ENCODE results near the gene KCNB1.

Gene KCNB1

DNA sequence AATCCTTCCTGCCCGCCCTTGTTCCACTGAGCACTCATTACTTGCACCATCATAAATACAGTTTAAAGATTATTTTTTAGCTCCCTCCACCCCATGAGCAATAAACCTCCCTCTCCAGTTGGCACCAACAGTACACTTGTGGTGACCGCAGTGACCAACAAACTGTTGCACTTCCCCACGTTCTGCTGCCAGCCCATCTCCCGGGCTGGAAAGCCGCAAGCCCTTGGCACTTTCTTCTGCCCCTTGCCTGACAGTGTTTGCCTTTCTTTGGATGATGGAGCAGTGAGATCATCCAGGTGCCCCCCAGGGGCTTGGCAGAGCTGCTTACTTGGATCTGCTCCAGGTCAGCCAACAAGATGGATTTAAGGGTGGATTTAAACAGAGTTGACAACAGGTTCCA lies 21.6 kb downstream of the KCNB1 start:
- DNase-seq, result no peak
- H3K4me1 ChIP-seq (ENCODE audit: control insufficient read depth, insufficient read depth, low read depth, low read length), result no peaks in the 10 kb centered on the region
- no peak overlapping the region for H3K4me3 ChIP-seq (ENCODE audit: insufficient read depth in 1 of 2, low read depth in 1 of 2, low read length in 2 of 2)
- no peak overlapping the region for H3K4ac ChIP-seq (ENCODE audit: low read depth in 1 of 2, low read length in 2 of 2)
- no peak overlapping the region for H2BK15ac ChIP-seq (ENCODE audit: low read depth, poor library complexity, severe bottlenecking)
- H3K9me3 ChIP-seq (ENCODE audit: control insufficient read depth, low read length), result no peaks in the 10 kb centered on the region
- no peak overlapping the region for H4K8ac ChIP-seq (ENCODE audit: low read length)
- no peaks in the 10 kb centered on the region for H3K79me1 ChIP-seq (replicated peaks; ENCODE audit: low read length, poor library complexity, severe bottlenecking)
- no peak overlapping the region for H3K18ac ChIP-seq (ENCODE audit: low read depth in 1 of 2, low read length in 2 of 2)
- no peak overlapping the region for H3K9ac ChIP-seq (ENCODE audit: low read length)
- H2AFZ ChIP-seq (ENCODE audit: low read depth, low read length), result no peak overlapping the region
- H3K36me3 ChIP-seq (ENCODE audit: control insufficient read depth in 1 of 2, insufficient read depth in 2 of 2, low read depth in 1 of 2, low read length in 2 of 2), result no peaks in the 10 kb centered on the region
- no peak overlapping the region for H3K4me2 ChIP-seq (ENCODE audit: low read length, poor library complexity, severe bottlenecking)
- no peak overlapping the region for H2BK120ac ChIP-seq (ENCODE audit: low read depth, low read length)
- no peak overlapping the region for H4K91ac ChIP-seq (ENCODE audit: low read length)
- no peak overlapping the region for H2AK5ac ChIP-seq (ENCODE audit: low read length, severe bottlenecking)
- WGBS, result 90% methylated on average over 5 of the region's 5 CpGs
- no peak overlapping the region for H3K23ac ChIP-seq (ENCODE audit: low read length in 2 of 2)
- no peak overlapping the region for H2BK5ac ChIP-seq (ENCODE audit: low read depth, low read length, poor library complexity, severe bottlenecking)
- H3K27me3 ChIP-seq (ENCODE audit: control insufficient read depth in 1 of 2, insufficient read depth in 1 of 2, low read length in 2 of 2), result peaks cover 74 to 81% of the 10 kb centered on the region in 2 experiments
- H2BK12ac ChIP-seq (ENCODE audit: low read length in 2 of 2), result no peak overlapping the region
- H3K14ac ChIP-seq (ENCODE audit: low read length in 2 of 2), result no peak overlapping the region
- no peak overlapping the region for H3K27ac ChIP-seq (ENCODE audit: low read length, poor library complexity, severe bottlenecking)

DNA sequence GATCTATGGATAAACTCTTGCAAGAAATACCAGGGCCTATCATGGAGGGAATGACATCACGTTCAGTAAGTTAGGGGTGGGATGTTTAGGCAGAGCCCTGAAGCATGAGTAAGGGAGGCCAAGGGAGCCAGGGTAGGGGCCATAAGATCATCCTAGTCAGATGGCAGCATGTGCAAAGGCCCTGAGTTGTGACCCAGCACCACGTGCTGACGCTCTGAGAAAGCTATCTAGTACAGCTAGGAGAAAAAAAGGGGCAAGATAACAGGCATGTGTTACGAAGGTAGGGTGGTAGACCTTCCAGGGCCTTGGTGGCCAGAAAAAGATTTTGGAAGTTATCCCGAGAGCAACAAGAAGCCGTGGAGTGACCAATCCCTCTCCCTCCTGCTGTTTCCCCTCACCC lies 22.3 kb downstream of the KCNB1 start:
- no peak overlapping the region for H3K23ac ChIP-seq (ENCODE audit: low read length in 2 of 2)
- no peaks in the 10 kb centered on the region for H3K79me1 ChIP-seq (replicated peaks; ENCODE audit: low read length, poor library complexity, severe bottlenecking)
- H3K27me3 ChIP-seq (ENCODE audit: control insufficient read depth in 1 of 2, insufficient read depth in 1 of 2, low read length in 2 of 2), result peaks cover 72 to 78% of the 10 kb centered on the region in 2 experiments
- H2AK5ac ChIP-seq (ENCODE audit: low read length, severe bottlenecking), result no peak overlapping the region
- H3K4ac ChIP-seq (ENCODE audit: low read depth in 1 of 2, low read length in 2 of 2), result no peak overlapping the region
- no peak overlapping the region for H4K91ac ChIP-seq (ENCODE audit: low read length)
- H3K9ac ChIP-seq (ENCODE audit: low read length), result no peak overlapping the region
- H2BK5ac ChIP-seq (ENCODE audit: low read depth, low read length, poor library complexity, severe bottlenecking), result no peak overlapping the region
- no peak for DNase-seq
- H4K8ac ChIP-seq (ENCODE audit: low read length), result no peak overlapping the region
- H3K36me3 ChIP-seq (ENCODE audit: control insufficient read depth in 1 of 2, insufficient read depth in 2 of 2, low read depth in 1 of 2, low read length in 2 of 2), result no peaks in the 10 kb centered on the region
- H2BK120ac ChIP-seq (ENCODE audit: low read depth, low read length), result no peak overlapping the region
- no peak overlapping the region for H3K4me3 ChIP-seq (ENCODE audit: insufficient read depth in 1 of 2, low read depth in 1 of 2, low read length in 2 of 2)
- no peak overlapping the region for H3K4me2 ChIP-seq (ENCODE audit: low read length, poor library complexity, severe bottlenecking)
- no peak overlapping the region for H2AFZ ChIP-seq (ENCODE audit: low read depth, low read length)
- no peaks in the 10 kb centered on the region for H3K9me3 ChIP-seq (ENCODE audit: control insufficient read depth, low read length)
- no peak overlapping the region for H2BK15ac ChIP-seq (ENCODE audit: low read depth, poor library complexity, severe bottlenecking)
- H3K18ac ChIP-seq (ENCODE audit: low read depth in 1 of 2, low read length in 2 of 2), result no peak overlapping the region
- 72% methylated on average over 5 of the region's 6 CpGs for WGBS
- no peak overlapping the region for H3K14ac ChIP-seq (ENCODE audit: low read length in 2 of 2)
- no peak overlapping the region for H3K27ac ChIP-seq (ENCODE audit: low read length, poor library complexity, severe bottlenecking)
- no peaks in the 10 kb centered on the region for H3K4me1 ChIP-seq (ENCODE audit: control insufficient read depth, insufficient read depth, low read depth, low read length)
- no peak overlapping the region for H2BK12ac ChIP-seq (ENCODE audit: low read length in 2 of 2)

DNA sequence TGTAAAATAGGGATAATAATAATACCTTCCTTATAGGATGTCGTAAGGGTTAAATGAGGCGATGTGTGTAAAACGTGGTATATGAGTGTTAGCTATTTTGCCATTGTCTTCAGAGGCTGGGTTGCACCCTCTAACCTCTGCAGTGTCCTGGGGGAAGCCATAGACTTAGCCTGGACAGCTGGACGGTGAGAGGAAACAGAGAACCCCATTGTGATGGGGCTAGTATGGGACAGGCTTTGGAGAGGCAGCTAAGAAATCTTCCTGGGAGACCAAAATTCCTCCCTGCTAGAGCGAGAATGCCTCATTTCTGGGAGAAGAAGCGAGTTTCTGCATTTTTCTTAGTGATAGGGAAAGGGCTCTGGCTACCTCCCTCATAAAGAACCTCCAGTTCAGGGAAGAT lies 22.8 kb downstream of the KCNB1 start:
- Histone ChIP-seq H4K91ac (ENCODE audit: low read length) (no peak overlapping the region), H3K36me3 (ENCODE audit: control insufficient read depth in 1 of 2, insufficient read depth in 2 of 2, low read depth in 1 of 2, low read length in 2 of 2) (no peaks in the 10 kb centered on the region), H3K27me3 (ENCODE audit: control insufficient read depth in 1 of 2, insufficient read depth in 1 of 2, low read length in 2 of 2) (peaks cover 72 to 73% of the 10 kb centered on the region in 2 experiments), H3K79me1 (replicated peaks; ENCODE audit: low read length, poor library complexity, severe bottlenecking) (no peaks in the 10 kb centered on the region), H4K8ac (ENCODE audit: low read length) (no peak overlapping the region), H2BK5ac (ENCODE audit: low read depth, low read length, poor library complexity, severe bottlenecking) (no peak overlapping the region), H2BK12ac (ENCODE audit: low read length in 2 of 2) (no peak overlapping the region), H3K27ac (ENCODE audit: low read length, poor library complexity, severe bottlenecking) (no peak overlapping the region), H3K9me3 (ENCODE audit: control insufficient read depth, low read length) (no peaks in the 10 kb centered on the region), H3K4me2 (ENCODE audit: low read length, poor library complexity, severe bottlenecking) (no peak overlapping the region), H3K4me3 (ENCODE audit: insufficient read depth in 1 of 2, low read depth in 1 of 2, low read length in 2 of 2) (no peak overlapping the region), H3K4ac (ENCODE audit: low read depth in 1 of 2, low read length in 2 of 2) (no peak overlapping the region), H3K14ac (ENCODE audit: low read length in 2 of 2) (no peak overlapping the region), H3K18ac (ENCODE audit: low read depth in 1 of 2, low read length in 2 of 2) (no peak overlapping the region), H2AFZ (ENCODE audit: low read depth, low read length) (no peak overlapping the region), H3K9ac (ENCODE audit: low read length) (no peak overlapping the region), H3K4me1 (ENCODE audit: control insufficient read depth, insufficient read depth, low read depth, low read length) (no peaks in the 10 kb centered on the region), H2AK5ac (ENCODE audit: low read length, severe bottlenecking) (no peak overlapping the region), H3K23ac (ENCODE audit: low read length in 2 of 2) (no peak overlapping the region), H2BK15ac (ENCODE audit: low read depth, poor library complexity, severe bottlenecking) (no peak overlapping the region), H2BK120ac (ENCODE audit: low read depth, low read length) (no peak overlapping the region)
- DNase-seq, result no peak
- WGBS, result 67% methylated on average over 5 of the region's 6 CpGs

DNA sequence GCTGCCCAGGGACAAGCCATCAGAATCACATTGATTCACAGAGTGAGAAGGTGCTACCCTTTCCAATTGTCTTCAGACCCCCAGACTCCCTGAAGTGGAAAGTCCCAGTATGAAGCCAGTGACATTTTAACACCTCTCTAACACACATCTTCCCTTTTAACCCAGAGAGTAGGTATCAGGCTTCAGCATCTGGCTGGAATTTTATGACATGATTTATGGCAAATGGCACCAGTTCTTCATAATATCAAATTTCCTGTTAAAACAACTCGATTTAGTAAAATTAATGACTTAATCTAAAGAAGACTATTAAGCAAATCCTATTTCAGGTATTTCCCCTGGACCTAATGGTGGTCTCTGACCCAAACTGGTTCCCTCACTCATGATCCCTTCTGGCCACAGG lies 25.0 kb downstream of the KCNB1 start:
- Histone ChIP-seq H4K8ac (ENCODE audit: low read length) (no peak overlapping the region), H3K79me1 (replicated peaks; ENCODE audit: low read length, poor library complexity, severe bottlenecking) (no peaks in the 10 kb centered on the region), H3K4me2 (ENCODE audit: low read length, poor library complexity, severe bottlenecking) (no peak overlapping the region), H2AK5ac (ENCODE audit: low read length, severe bottlenecking) (no peak overlapping the region), H3K14ac (ENCODE audit: low read length in 2 of 2) (no peak overlapping the region), H4K91ac (ENCODE audit: low read length) (no peak overlapping the region), H3K18ac (ENCODE audit: low read depth in 1 of 2, low read length in 2 of 2) (no peak overlapping the region), H2AFZ (ENCODE audit: low read depth, low read length) (no peak overlapping the region), H3K4ac (ENCODE audit: low read depth in 1 of 2, low read length in 2 of 2) (no peak overlapping the region), H3K9me3 (ENCODE audit: control insufficient read depth, low read length) (no peaks in the 10 kb centered on the region), H3K36me3 (ENCODE audit: control insufficient read depth in 1 of 2, insufficient read depth in 2 of 2, low read depth in 1 of 2, low read length in 2 of 2) (no peaks in the 10 kb centered on the region), H3K4me3 (ENCODE audit: insufficient read depth in 1 of 2, low read depth in 1 of 2, low read length in 2 of 2) (no peak overlapping the region), H3K23ac (ENCODE audit: low read length in 2 of 2) (no peak overlapping the region), H3K9ac (ENCODE audit: low read length) (no peak overlapping the region), H2BK15ac (ENCODE audit: low read depth, poor library complexity, severe bottlenecking) (no peak overlapping the region), H2BK12ac (ENCODE audit: low read length in 2 of 2) (no peak overlapping the region), H2BK5ac (ENCODE audit: low read depth, low read length, poor library complexity, severe bottlenecking) (no peak overlapping the region), H3K4me1 (ENCODE audit: control insufficient read depth, insufficient read depth, low read depth, low read length) (no peaks in the 10 kb centered on the region), H2BK120ac (ENCODE audit: low read depth, low read length) (no peak overlapping the region), H3K27me3 (ENCODE audit: control insufficient read depth in 1 of 2, insufficient read depth in 1 of 2, low read length in 2 of 2) (peaks cover 61 to 82% of the 10 kb centered on the region in 2 experiments), H3K27ac (ENCODE audit: low read length, poor library complexity, severe bottlenecking) (no peak overlapping the region)
- WGBS, result 88% methylated on average over 1 of the region's 1 CpG
- DNase-seq, result no peak
